Mesothelial cell of epicardium (in vitro differentiated cells): ENCODE data around the gene LGALS16. TPM values are rescaled to one million over a fixed set of nuclear protein-coding genes. Genes with fewer than 3 reads are reported as not detected.
A peak's percentile ranks its signal among the peaks of the same experiment; 100 is the strongest.

ENCODE experiments used
- DNase-seq, 2 experiments: peaks; one replicate each; pipeline ENCODE4 v3.0.0; 2021; ENCODE audit warnings: low spot score in 2 of 2; ENCODE audit not compliant: unreplicated experiment in 2 of 2
- H3K27ac Mint-ChIP-seq: 2 replicates; pipeline ENCODE4 v1.8.0; 2021; ENCODE audit warnings: mixed read lengths
- H3K27me3 Mint-ChIP-seq: 2 replicates; pipeline ENCODE4 v1.8.0; 2021; ENCODE audit warnings: low read depth, mixed read lengths
- H3K36me3 Mint-ChIP-seq: 2 replicates; pipeline ENCODE4 v1.8.0; 2021; ENCODE audit warnings: mixed read lengths
- H3K4me1 Mint-ChIP-seq: 2 replicates; pipeline ENCODE4 v1.8.0; 2021; ENCODE audit warnings: mixed read lengths
- H3K4me3 Mint-ChIP-seq: 2 replicates; pipeline ENCODE4 v1.8.0; 2021; ENCODE audit warnings: mild to moderate bottlenecking, moderate library complexity, mixed read lengths
- H3K9me3 Mint-ChIP-seq: 2 replicates; pipeline ENCODE4 v1.8.0; 2021; ENCODE audit warnings: mixed read lengths
- CTCF ChIP-seq: fragments of 200-600 bp; sonication (generic); IDR thresholded peaks from one replicate; pipeline ENCODE4 v1.5.0; 2021; ENCODE audit warnings: antibody characterized with exemption; ENCODE audit not compliant: unreplicated experiment
- total RNA-seq: library from RNA; stranded (reverse); gene quantifications from 3 replicates; pipeline ENCODE4 v1.2.1, GENCODE V29; 2021

Gene LGALS16
- total RNA-seq, 1 donor from 2014 or later: not detected

- H3K4me1 Mint-ChIP-seq: peaks cover 16% of the 10 kb centered on the region
- H3K27ac Mint-ChIP-seq: peak within 1 kb of the TSS; percentile 77
- peaks cover 18% of the 10 kb centered on the region for H3K27me3 Mint-ChIP-seq
- H3K9me3 Mint-ChIP-seq: no peaks in the 10 kb centered on the region
- no peaks in the 10 kb centered on the region for H3K36me3 Mint-ChIP-seq
- H3K4me3 Mint-ChIP-seq: no peak within 1 kb of the TSS
- no peak for TF ChIP-seq CTCF
- DNase-seq: peak in 1 of 2 experiments; percentile 45
Measured at GRCh38 chr19:39704181-39705044, 48.7 kb downstream of the LGALS16 start, which contains the start of gene LGALS14. TSS of gene LGALS14 (plus strand) at chr19:39704481. CDS start at chr19:39704529, 48 bp downstream.

- Mint-ChIP-seq H3K4me3 (no peak overlapping the region), H3K36me3 (no peaks in the 10 kb centered on the region), H3K9me3 (no peaks in the 10 kb centered on the region), H3K27me3 (peaks cover 11% of the 10 kb centered on the region), H3K27ac (no peak overlapping the region), H3K4me1 (peaks cover 16% of the 10 kb centered on the region)
- TF ChIP-seq CTCF: no peak
- DNase-seq: no peak
Measured at GRCh38 chr19:39705578-39706188, 50.0 kb downstream of the LGALS16 start.

DNA sequence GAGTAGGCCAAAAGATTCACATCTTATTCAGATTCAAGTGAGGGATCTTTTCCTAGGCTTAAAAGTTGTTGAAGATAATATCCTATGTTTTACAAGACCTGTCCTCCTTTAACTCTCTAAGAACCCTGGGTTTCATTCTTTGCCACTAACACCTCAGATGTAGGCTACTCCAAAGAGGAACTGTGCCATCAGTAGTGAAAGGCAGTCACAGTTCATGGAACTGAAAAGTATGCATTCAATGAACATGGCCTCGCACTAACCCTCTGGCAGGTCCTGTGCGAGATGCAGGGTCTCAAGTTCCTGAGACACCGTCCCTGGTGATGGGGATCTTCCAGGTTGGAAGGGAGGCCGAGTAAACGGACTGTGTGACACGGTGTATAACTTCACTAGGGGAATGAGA lies 52.9 kb downstream of the LGALS16 start:
- H3K4me1 Mint-ChIP-seq: peaks cover 12% of the 10 kb centered on the region
- H3K9me3 Mint-ChIP-seq: no peaks in the 10 kb centered on the region
- H3K27me3 Mint-ChIP-seq: peaks cover 6% of the 10 kb centered on the region
- DNase-seq: no peak
- H3K27ac Mint-ChIP-seq: no peak overlapping the region
- no peaks in the 10 kb centered on the region for H3K36me3 Mint-ChIP-seq
- H3K4me3 Mint-ChIP-seq: no peak overlapping the region
- no peak for TF ChIP-seq CTCF

DNA sequence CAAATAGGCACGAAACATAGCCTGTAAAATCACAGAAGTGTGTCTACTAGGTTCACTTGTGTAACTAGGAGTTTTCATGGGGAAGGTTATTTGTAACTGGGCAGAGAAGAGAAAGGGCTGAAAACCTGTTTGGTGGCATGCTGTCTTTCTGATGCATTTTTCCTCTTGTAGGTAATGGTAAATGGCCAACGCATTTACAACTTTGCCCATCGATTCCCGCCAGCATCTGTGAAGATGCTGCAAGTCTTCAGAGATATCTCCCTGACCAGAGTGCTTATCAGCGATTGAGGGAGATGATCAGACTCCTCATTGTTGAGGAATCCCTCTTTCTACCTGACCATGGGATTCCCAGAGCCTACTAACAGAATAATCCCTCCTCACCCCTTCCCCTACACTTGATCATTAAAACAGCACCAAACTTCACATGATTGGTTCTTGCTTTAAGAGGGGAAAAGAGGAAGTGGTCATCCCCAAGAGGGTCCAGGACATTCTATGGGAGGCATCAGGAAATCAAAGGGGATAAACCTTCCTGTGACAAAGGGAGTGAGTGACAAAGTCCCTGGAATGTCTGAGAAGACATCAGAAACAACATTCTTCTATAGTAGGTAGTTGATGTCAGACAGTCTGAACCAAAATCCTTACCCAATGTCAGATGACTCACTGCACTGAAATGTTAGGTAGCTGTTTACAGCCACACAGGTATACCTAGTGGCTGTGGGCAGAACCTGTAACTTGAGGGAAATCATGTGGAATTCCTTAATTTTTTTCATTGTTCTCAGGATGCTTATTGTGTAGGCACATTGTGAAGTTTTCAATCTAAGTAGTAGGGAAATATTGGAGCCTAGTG lies 53.5 kb downstream of the LGALS16 start:
- Mint-ChIP-seq H3K36me3 (no peaks in the 10 kb centered on the region), H3K4me1 (peaks cover 8% of the 10 kb centered on the region), H3K9me3 (no peaks in the 10 kb centered on the region), H3K4me3 (no peak overlapping the region), H3K27ac (no peak overlapping the region), H3K27me3 (peaks cover 6% of the 10 kb centered on the region)
- DNase-seq: no peak
- no peak for TF ChIP-seq CTCF

Other genes with a start within 250 kb of the LGALS16 start
- gene ZFP36, start 249.1 kb upstream of the LGALS16 start, total RNA-seq: 111 to 113 TPM (median 111 TPM) in 3 replicates
- 160 to 172 TPM (median 164 TPM) in 3 replicates for gene PLEKHG2, start 243.2 kb upstream of the LGALS16 start, total RNA-seq
- 1,616 to 1,722 TPM (median 1,707 TPM) in 3 replicates for gene RPS16, start 220.0 kb upstream of the LGALS16 start, total RNA-seq
- 127 to 136 TPM (median 129 TPM) in 3 replicates for gene SUPT5H, start 210.3 kb upstream of the LGALS16 start, total RNA-seq
- 69.3 to 78.9 TPM (median 70.7 TPM) in 3 replicates for gene TIMM50, start 175.1 kb upstream of the LGALS16 start, total RNA-seq
- 0.40 to 0.53 TPM (median 0.50 TPM) in 3 replicates for gene DLL3, start 157.0 kb upstream of the LGALS16 start, total RNA-seq
- 0.60 to 0.81 TPM (median 0.78 TPM) in 3 replicates for gene SELENOV, start 140.8 kb upstream of the LGALS16 start, total RNA-seq
- 2.6 to 4.0 TPM (median 2.8 TPM) in 3 replicates for gene EID2B, start 123.1 kb upstream of the LGALS16 start, total RNA-seq
- gene EID2, start 115.8 kb upstream of the LGALS16 start, total RNA-seq: 18.8 to 22.6 TPM (median 19.7 TPM) in 3 replicates
- gene LGALS13, start 53.4 kb upstream of the LGALS16 start, total RNA-seq: not detected in 3 replicates
- gene LGALS14, start 48.6 kb downstream of the LGALS16 start, total RNA-seq: 0.71 to 0.92 TPM (median 0.72 TPM) in 3 replicates
- gene CLC, start 82.1 kb downstream of the LGALS16 start, total RNA-seq: not detected in 3 replicates
- gene LEUTX, start 122.9 kb downstream of the LGALS16 start, total RNA-seq: not detected in 3 replicates
- 54.0 to 60.2 TPM (median 54.7 TPM) in 3 replicates for gene DYRK1B, start 178.2 kb downstream of the LGALS16 start, total RNA-seq
- gene FBL, start 190.5 kb downstream of the LGALS16 start, total RNA-seq: 273 to 278 TPM (median 274 TPM) in 3 replicates